HG03442 (cell line): Measurements from ENCODE around the gene MAF.

ENCODE experiments used
- ATAC-seq: cut with Tn5 transposase; IDR thresholded peaks from one replicate; pipeline ENCODE4 v1.9.1; 2021; ENCODE audit warnings: mild to moderate bottlenecking, moderate library complexity; ENCODE audit not compliant: unreplicated experiment

MAF gene

DNA sequence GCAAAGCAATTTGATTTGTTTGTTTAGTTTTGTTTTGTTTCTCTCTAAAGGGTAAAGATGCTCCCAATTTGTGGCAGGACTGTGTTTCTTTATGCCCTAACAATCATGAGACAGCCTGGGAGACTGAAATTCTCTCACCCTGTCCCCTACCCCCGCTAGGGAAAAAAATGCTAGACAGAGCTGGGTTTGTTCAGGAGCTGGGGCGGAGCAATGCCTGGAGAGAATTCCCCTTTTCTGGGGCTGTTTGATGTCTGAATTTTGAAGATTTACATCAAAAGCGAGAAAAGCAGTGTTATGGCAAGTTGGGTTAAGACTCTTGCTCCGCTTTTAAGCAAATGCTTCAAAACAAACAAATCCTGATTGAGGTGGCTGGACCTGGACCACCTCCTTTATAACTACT, 8.4 kb downstream of the MAF start:
- ATAC-seq, result no peak

DNA sequence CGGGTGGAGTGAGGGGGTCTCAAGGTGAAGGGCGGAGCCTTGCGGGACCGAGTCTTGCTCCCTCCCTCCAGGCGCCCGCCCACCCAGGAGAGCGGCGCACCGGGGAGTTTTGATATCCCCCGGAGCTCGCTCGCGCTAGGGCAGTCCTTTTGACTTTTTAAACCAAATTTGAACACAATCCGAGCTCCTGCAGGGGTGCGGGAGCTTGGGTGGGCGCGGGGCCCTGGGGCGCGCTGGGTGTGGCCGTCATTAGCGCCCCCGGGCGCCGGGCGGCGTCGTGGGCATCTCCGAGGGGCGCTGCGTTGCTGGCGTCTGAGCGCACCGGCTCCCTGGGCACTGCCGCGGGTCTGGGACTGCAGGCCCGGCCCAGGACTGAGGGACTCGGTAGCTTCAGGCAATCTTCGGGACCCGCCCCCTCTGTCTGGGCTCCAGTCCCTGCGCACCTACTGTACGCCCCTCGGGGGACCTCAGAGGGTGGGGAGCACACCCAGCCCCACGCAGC, 10.9 kb downstream of the MAF start:
- ATAC-seq, result no peak

DNA sequence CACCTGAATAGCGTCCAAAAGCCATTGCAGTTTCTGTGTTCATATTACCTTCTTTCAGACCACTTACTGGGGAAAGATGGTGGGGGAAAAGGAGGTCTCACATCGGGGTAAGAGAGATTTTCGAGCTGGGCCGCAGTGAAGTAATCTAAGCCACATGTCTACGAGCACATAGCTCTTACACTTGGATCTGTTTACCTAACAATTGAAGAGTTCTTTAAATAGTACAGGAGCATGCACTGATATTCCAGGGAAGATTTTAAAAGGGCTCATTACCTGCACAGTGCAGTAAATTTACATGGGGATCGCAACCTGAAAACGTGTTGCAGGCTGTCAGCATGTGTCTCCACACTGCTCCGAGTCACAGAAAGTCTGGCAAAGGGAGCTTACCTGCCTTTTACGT, 12.6 kb downstream of the MAF start:
- no peak for ATAC-seq

DNA sequence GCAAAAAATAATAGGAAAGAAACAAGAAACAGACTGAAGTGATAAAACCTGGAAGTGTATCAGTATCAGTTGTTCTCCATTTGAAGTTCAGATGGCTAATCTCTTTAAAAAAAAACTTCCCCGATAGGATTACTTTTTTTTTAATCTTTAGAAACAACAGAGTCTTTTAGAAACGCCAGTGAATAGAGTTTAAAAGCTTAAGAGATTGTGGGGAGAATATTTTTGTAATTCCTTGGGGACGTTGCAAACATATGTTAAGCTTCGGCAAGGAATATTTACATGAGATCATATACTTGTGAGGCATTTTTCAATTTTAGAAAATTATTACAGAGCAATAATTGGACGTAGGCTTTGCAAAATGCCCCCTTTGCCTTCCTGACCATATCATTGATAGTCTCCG, 13.2 kb downstream of the MAF start:
- ATAC-seq, result no peak

DNA sequence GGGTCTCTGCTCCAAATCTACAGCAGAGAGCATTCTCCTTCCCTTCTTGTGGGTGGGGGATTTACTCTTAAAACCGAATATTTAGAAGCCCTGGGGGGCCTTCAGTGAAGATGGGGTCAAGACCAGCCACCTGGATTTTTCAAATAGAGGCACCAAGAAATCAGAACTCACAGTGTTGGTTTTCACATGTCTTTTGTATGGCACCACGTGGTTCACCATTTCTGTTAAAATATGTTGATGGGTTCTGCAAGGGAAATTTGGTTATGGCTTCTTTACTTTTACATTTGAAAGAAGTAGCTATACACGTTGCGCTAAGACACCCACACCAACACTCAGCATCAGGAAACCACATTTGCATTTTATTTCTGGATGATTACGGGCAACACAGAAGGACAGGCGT, 17.7 kb downstream of the MAF start:
- ATAC-seq, result no peak

DNA sequence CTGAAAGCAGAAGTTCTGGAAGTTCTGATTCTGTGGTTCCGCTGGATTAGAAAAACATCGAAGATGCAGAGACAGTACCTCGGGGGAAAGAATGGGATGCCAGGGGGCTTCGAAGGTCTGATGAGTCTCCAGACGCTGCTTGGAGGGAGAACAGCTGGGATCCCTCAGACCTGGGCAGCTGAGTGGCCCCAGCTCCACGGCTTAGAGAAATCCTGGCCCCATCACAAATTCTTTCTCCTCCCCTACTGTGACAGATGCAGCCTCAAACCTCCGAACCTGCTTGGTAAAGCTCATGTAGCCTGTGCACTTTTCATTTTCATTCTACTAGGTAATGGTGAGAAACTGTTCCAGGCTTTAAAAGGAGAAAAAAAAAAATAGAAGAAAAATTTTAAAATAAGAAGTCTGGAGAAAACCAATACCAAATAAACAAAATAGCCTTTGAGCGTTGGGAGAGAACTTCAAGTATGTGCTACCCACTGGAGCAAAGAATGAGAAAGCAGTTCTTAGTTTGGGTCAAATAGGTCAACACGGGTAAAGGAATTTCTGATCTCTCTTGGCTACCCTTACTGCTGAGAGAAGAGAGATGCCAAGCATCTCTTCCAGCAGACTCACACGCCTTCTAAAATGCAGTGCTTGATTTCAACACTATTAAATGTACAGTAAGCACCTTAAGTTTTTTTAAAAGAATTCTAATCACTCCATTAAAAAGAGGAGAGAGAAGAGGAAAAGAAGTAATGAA, 19.9 kb downstream of the MAF start:
- ATAC-seq, result no peak

DNA sequence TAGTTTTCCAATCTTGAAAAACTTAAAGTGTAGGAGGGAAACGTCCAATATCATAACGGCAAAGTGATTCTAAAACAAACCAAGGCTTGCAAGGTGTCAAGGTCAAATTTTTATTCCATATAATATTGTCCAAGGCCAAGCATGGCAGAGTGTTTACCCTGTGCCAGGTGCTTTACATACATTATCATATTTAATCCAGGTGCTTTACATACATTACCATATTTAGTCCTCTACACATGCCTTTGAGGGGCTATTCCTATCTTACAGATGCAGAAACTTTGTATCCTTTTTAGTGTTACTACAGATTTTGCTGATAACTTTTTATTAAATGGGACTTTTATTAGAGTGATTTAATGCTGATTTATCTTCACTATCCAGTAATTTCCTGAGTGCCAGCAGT, 23.9 kb downstream of the MAF start:
- ATAC-seq, result no peak

DNA sequence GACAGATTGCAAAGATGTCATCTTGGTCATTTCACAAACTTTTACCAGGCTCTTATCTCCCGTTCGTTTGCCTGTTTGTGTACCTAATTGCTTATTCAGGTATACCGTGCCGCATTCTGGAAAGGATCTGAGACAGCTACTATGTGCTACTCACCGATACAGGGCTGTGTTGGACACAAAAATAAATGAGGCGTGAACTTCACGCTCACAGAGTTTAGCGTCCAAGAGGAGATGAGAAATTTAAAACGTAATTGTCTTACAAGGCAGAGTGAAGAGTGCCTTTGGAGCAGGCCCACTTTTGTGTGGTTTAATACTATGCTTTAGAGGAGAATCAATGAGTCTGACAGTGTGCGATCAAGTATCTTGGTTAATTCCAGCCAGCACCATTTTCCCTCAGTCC, 26.7 kb downstream of the MAF start:
- no peak for ATAC-seq

DNA sequence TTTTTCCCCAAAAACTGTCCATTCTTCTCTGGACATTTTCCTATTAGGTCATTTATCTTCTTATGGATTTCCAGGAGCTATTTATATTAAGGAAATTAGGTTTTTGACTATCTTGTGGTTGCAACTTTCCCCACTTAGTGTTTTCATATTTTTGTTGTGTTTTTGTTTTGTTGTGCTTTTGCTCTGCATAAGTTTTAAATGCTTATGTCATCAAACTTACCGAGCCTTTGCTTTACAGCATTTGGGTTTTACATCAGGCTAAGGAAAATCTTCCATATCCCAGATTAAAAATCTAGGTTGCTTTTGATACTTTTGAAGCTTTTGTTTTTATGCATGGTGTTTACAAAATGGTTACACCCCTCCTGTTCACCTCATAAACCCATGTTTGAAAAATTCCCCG, 27.5 kb downstream of the MAF start:
- no peak for ATAC-seq

DNA sequence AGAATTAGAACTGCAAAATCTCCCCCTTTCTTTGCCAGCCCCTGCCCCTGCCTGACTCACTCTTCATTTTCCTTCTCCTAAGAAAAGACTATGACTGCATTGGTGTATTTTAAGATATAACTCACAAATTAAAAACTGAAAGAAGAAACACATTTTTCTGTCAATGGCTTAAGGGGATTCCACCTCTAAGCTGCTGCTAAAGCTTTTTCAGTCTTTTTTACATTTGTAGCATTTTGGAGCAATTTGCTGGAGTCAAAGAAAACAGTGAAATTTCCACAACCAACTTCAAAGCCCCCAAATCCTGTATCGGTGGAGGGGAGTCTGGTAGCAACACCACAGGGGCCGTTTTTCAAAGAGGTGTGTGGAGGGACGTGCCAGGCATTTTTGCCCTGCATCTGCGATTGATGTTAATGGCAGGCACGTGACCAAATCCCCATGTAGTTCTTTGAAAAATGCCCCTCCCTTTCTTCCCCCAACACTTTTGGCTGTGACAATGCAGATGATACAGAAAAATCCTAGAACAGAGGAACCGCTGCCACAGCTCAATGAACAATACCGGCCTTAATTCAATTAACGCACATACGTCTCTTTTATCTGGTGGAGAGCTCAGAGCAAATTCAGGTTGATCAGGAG, 28.5 kb downstream of the MAF start:
- ATAC-seq, result no peak

DNA sequence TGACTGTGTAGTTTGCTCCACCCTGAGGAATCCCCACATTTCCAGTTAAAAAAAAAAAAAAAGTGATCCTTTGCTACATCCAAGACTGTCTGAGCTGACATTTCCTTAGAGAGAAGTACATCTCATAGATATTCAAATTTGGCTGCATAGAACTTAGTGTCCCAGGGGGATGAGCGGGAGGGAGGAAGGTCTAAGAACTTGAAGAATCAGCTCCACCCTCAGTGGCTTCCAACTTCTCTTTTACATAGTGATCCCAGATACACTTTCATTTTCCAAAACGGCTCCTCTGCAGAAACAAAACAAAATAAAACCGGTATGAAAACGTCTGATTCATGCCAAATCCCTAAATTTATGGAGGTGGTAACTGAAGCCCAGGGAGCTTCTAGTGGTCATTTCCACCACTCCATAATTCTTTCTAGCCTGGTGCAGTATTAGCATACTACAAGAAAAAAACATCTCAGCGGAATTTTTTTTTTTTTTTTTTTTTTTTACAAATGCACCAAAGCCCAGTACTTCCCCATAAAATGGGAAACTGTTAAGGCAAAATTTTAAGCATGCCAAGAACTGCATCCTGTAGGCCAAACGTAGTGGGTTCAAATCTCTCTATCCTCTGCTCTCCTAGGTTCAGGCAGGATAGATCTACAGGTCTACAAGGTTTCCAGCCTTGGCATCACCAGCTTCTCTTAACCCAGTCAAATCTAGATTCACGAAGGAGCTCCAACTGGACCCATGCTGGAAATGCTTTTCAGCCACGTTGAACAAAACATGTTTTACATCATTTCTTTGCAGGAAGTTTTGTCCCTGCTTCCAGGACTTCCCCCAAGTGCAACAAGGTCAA, 29.3 kb downstream of the MAF start:
- no peak for ATAC-seq

DNA sequence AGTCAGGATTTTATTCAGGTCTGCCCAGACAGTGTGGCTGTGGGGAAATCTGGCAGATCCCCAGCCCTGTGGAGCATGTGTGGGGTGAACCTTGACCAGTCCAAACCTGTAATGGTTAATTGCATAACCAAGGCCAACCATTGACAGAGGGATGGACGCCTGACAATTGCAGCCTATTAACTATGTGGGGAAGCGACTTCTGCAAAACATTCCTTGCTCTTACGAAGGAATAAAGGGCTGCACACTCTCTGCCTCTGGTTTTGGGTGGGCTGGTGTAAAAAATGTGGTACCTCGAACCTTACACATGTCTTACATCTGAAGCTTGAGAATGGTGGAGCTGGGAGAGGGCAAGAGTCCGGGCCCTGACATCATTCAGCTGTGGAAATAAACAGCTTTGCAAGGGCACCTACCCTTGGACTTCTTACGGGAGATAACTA, 35.8 kb downstream of the MAF start:
- no peak for ATAC-seq

DNA sequence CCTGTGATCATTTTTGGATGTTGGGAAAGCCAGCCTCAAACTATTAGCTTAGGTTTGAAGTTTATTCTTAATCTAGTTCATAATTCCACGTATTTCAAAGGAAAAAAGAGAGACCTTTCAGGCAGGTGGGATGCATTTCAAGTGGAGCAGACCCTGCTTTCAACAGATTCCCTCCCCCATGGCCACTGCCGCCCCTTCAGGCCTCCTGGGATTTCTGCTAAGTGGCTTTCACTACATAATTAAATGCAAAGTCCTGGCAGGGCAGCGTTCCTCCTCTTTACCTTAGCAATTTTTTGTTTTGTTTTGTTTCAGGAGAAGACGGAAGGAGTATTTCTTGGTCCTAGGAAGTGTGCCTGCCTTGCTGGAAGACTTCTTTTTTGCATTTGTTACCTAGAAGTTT, 36.6 kb downstream of the MAF start:
- ATAC-seq, result no peak

DNA sequence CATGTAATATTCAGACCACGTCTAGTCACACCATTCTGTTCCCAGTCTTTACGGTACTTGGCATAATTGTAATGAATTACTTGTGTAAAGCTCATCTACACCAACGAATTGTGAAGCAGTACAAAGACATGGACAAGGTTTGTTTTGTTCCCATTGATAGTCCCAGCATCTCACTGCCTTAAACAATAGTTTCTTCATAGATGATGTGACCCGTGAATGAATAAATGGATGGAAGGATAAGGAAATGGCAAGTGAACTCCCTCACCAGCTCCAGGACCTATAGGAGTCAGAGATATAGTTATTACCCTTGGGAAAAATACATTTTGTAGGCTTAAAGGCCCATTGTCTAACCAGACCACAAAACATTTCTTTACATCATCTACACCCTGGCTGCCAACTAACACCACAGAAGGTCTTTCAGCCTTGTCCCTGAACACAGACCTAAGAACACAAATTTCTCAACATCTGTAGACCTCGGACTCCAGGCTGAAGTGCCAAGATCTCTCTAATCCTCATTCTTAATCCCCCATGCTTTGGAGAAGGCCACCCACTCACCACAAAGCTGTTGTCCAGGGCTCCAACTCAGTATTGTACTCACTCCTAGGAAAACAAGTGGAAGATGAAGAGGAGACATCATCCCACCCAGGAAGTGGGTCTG, 38.2 kb downstream of the MAF start:
- no peak for ATAC-seq

DNA sequence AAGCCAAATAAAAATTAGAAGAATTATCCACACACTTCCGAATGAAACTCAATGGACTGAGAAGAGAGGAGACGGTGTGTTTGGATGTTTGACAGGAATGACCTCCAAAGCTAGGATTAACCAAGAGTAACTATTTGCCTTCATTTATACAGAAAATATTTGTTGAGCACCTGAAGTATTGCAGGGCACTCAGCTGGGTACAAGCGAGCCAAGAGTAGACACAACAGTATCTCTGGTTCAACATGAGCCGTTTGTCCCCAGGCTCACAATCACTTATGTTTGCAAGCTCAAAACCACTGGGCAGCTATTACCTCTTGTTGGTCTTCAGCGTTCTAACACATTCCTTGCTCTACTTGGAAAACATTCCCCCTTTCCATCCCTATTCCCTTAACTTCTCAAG, 38.8 kb downstream of the MAF start:
- ATAC-seq, result no peak

DNA sequence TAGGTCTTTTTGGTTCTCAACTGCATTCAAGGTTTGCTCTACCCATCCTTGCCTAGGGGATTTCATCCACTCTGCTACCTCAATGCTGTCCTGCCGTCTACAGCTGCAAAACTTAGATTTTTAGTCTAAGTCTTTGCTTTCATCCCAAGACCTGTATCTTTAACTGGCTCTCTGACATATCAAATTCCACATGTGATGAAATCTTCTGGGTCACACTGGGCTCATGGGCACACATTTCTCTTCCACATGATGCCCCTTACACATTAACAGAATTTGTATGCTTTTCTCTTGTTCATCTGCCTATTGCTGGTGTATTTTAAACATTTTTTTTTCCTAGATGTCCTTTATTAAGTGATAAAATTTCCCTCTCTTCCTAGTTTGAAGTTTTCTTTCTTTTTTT, 39.6 kb downstream of the MAF start:
- no peak for ATAC-seq

DNA sequence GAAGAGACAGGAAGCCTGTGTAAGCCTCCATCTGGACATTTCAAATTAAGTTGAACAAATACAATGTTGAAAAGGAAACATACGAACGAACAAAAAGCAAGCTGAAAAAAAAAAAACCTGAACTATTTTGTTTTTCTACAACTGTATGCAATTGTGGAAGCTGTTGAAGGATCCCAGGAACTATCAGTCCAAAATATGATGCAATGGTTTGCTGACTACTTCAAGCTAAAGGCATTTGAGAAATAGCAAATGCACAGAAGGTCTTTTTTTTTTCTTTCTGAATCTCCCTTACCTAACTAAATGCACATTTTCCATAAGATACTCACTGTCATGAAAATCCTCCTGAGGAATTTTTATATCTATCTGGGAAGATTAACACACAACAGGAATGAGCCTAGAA, 40.2 kb downstream of the MAF start:
- ATAC-seq, result no peak

DNA sequence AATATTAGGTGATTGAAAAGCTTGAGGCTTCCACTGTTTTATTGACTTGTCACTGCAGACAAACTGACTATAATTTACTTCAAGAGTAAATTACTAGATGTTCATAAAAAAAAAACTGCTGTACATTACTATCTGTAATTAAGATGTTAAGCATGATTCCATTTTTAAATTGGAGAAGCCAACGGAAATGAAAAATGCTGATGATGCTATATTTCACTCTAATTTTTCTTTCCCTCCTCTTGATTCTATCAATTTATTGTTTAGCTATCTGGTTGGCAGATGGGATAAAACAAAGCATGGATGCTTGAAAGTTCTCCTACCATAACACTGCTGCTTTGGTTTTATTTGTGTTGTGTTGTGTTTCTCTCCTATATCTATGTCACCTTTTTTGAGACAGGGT, 41.0 kb downstream of the MAF start:
- no peak for ATAC-seq

DNA sequence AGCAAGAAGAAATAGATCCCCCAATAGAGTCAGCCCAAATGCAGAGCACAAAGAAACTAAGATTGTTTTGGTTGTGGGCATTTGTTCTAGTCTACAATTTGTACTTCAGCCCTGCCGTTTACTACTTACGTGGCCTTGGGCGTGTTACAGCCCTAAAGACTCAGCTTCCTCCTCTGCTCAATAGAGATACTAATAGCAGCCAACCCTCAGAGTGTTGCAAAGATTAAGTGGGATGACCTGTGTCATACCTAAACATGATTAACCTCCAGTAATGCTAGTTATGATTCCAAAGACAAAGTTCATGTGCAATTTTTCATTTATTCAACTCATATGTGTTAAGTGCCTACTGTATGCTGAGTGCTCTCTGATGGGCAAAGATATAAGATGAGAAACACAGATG, 43.1 kb downstream of the MAF start:
- ATAC-seq, result no peak

DNA sequence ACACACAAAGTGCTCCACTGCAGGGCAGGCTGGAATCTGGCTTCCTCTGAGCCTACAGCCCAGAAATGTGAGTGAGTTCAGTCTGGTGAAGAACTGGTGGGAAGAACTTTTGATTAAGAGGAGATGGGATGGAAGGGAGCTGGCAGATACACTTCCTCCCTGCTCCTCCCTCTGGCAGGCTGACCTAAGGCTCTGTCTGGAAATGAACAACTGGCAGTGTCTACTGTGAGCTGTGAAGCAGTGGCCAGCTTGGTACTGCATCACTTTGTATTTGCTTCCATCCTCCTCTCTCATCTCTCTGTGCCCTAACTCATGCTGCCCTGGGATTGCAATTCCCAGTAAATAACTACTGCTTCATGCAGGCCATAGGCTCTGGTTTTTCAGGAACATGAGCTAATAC, 45.6 kb downstream of the MAF start:
- ATAC-seq, result no peak

DNA sequence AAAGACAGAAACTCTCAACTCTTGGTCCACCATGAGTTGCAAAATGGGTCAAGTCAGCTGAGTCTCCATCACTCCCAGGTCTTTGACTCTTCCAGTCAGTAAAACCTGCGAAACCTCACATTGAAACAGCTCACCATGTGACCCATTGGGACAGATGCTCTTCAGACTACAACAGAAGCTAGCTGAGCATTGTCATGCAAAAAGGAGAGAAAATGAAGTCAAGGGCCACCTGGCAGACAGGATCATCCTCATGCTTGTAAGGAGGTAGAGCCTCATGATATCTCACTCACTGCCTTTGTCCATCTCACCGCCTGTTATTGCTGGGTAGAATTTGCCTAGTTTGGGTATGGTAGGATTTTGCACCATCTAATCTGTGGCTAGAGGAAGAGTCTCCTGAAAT, 50.2 kb downstream of the MAF start:
- no peak for ATAC-seq
